ENCODE results near the gene SLC7A4.
"Not testable (repeated sequence)": the region's sequence is repeated elsewhere in the genome, so short reads cannot be mapped to it uniquely, and the experiment has no call there.

Gene SLC7A4

DNA sequence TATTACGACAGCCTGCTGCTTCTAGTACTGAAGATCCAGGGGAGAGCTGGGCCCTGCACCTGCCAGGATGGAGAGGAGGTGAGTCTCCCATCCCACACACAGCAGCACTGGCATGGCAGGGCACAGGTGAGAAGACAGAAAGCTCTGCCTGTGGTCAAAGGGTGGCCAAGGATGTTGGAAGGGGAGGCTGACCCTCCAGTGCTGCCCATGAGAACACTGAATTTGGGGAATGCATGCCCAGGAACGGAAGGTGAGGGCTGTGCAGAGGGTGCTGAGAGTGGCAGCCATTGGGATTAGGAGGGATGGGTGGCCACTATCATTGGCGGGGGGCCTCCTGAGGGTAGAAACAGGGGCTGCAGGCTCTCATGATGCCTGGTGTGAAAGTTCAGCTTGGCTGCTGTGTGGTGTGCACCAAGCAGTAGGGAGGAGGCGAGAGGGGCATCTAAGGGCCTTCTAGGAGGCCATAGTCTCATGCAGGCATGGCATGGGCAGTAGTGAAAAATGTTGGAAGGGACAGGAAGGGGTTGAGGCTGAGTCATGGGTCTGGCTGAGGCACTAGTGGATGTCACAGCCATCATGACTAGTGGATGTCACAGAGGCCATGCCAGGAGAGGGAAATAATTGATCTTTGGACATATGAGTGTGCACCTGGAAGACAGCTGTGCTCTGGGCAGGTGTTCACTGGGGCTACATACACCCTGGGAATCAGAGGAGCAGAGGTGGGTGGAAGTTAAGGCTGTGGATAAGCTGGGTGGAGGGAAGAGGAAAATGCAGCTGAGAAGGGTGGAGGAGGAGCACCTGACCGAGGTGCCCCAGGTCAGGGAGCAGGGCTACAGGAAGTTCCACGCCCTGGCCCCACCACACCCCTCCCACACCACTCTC is 10.9 kb upstream of the SLC7A4 start:
- DNase-seq = no peak

DNA sequence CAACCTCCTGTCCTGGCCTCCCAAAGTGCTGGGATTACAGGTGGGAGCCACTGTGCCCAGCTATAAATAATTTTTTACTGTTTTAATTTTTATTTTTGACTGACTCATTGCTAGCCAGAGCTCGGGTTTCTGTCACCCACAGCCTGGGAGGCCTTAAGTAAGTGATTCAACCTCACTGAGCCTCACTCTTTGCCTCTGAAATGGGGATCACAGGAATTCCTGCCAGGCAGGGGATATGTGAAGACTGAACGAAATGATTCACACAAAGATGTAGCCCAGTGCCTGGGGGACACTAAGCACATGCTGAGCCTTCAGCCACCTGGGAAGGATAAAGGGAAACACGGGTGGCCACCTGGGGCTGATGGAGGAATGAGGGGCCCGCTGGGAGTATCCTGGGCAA is 9.6 kb upstream of the SLC7A4 start:
- DNase-seq = no peak

DNA sequence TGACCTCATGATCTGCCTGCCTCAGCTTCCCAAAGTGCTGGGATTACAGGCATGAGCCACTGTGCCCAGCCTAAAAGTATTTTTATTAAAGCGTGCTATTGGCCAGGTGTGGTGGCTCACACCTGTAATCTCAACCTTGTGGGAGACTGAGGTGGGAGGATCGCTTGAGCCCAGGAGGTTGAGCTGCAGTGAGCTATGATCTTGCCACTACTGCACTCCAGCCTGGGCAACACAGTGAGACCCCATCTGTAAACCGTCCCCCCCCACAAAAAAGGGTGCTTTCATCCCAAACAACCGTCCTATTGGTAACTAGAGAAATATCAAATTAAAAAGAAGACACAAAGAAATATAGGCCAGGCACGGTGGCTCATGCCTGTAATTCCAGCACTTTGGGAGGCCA is 6.8 kb upstream of the SLC7A4 start:
- DNase-seq = not testable (repeated sequence)

GRCh38 chr22:21038405-21038804 is 6.0 kb upstream of the SLC7A4 start:
- no peak for DNase-seq

DNA sequence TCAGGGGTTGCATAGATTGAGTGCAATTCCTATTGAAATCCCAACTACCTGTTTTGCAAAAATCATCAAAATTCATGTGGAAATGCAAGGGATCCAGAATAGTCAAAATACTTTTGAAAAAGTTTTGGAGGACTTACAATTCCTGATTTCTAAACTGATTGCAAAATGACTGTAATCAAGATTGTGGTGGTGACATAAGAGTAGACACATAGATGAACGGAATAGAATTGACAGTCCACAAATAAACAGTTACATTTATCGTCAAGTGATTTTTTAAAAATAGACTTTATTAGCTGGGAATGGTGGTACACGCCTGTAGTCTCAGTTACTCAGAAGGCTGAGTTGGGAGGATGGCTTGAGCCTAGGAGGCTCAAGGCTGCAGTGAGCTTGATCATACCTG is 2.6 kb upstream of the SLC7A4 start:
- no peak for DNase-seq

DNA sequence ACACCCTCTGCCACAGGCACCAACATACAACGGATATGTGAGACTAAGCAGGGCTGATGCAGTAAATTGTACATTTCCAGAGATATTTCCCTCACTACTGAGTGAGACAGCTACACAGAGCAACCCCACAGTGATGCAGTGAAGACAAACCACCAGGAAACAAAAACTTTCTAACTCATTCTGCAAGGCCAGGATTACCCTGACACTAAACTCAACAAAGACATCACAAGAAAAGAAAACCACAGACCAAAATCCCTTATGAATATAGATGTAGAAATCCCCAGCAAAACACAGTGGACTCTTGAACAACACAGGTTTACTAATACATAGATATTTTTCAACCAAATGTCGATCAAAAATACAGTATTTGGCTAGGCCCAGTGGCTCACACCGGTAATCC is 1.5 kb upstream of the SLC7A4 start:
- no peak for DNase-seq

DNA sequence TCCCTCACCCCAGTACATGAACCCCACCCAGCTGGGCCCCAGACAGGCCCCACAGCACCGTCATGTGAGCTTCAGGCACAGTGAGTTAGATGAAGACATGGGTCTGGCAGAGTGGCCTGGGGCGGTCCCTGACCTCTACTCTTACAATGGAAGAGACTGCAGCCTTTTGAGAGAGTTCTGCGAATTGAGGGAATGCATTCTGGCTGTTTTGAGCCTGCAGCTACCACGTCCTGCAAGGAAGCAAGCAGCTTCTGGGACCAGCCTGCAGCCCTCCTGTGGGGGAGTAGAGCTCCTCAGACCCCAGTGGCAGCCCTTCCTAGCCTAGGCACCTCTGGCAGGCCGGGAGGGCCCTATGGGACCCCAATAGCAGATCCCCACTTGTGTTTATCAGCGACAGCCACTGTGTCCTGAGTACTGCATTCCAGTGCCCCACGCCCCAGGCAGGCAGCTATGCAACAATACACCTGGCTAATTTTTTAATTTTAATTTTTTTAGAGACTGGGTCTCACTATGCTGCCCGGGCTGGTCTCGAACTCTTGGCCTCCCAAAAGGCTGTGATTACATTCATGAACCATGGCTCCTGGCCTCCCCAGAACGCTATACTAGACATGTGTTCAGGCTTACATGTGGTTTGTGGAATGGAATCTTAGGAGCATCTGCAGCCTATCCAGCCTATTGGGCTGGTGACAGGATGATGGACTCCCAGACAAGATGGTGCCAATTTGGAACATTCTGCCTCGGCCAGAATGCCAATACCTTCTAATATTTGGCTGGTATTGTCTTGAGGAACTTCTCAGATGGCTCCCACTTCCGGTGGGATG is 717 bp upstream of the SLC7A4 start:
- DNase-seq = no peak

- DNase-seq = no peak
Observed at GRCh38 chr22:21031545-21032036, 770 bp downstream of the SLC7A4 start.

DNA sequence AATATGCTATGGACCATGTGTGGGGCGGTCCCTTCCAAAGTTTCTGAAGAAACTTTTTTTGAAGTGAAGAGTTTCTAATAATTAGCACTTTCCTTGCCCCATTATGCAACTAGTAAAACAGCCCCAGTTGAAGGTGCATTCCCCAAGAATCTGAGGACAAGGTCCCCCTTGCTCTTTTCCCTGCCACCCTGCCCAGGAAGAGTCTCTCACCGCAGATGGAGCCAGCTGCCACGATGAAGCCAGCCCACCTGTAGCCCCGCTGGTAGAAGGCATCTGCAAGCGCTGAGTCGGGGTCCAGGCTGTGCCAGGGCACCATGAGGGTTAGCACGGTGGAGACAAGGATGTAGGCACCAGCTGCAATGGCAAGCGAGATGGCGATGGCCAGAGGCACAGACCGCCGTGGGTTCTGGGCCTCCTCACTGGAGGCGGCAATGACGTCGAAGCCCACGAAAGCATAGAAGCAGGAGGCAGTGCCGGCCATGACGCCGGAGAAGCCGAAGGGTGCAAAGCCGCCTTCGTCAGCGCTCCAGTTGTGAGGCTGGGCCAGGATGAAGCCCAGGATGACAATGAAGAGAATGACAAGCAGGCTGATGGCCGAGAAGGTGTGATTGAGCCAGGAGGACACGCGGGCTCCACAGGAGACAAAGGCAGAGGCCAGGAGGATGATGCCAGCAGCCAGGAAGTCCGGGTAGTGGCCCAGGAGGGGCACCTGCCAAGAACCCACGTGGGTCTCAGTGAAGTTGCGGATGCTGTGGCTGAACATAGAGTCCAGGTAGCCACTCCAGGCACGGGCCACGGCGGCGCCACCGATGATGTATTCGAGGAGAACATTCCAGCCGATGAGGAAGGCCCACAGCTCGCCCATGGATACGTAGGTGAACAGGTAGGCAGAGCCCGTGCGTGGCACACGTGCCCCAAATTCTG is 1.5 kb downstream of the SLC7A4 start:
- DNase-seq = no peak

DNA sequence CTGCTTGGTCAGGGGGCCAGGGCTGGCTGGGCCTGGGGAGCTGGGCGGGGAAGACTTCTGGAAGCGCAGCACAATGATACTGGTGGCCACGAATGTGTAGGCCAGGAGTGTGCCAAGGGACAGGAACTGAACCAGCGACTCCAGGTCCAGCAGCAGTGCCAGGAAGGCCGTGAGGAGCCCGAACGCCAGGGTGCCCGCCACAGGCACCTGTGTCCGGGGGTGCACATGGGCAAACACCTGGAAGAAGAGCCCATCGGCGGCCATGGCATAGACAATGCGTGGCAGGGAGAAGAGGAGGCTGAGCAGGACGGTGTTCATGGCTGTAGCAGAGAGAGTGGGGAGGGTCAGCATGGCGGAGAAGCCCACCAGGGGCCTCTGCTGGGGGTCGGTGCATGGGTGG is 2.3 kb downstream of the SLC7A4 start:
- no peak for DNase-seq

- no peak for DNase-seq
Observed at GRCh38 chr22:21029486-21030025, 2.8 kb downstream of the SLC7A4 start.

- no peak for DNase-seq
Observed at GRCh38 chr22:21028277-21029251, 3.8 kb downstream of the SLC7A4 start.

- DNase-seq = no peak
Observed at GRCh38 chr22:21026783-21027692, 5.3 kb downstream of the SLC7A4 start.

- DNase-seq = no peak
Observed at GRCh38 chr22:21025763-21026755, 6.3 kb downstream of the SLC7A4 start.

- no peak for DNase-seq
Observed at GRCh38 chr22:21025266-21025665, 7.1 kb downstream of the SLC7A4 start.

DNA sequence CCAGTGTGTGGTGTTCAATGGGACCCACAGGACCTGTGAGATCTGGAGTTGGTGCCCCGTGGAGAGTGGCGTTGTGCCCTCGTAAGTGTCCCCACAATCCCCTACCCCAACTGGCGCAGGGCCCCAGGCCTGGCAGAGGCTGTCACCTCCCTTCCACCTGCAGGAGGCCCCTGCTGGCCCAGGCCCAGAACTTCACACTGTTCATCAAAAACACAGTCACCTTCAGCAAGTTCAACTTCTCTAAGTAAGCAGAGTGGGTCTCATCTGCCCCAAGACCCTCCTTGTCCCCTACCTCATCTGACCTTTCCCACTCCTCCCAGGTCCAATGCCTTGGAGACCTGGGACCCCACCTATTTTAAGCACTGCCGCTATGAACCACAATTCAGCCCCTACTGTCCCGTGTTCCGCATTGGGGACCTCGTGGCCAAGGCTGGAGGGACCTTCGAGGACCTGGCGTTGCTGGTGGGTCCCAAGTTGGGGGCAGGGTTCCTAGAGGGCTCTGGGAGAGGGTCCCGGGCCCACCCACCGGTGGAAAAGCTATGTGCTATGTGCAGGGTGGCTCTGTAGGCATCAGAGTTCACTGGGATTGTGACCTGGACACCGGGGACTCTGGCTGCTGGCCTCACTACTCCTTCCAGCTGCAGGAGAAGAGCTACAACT is 9.3 kb downstream of the SLC7A4 start:
- no peak for DNase-seq

DNA sequence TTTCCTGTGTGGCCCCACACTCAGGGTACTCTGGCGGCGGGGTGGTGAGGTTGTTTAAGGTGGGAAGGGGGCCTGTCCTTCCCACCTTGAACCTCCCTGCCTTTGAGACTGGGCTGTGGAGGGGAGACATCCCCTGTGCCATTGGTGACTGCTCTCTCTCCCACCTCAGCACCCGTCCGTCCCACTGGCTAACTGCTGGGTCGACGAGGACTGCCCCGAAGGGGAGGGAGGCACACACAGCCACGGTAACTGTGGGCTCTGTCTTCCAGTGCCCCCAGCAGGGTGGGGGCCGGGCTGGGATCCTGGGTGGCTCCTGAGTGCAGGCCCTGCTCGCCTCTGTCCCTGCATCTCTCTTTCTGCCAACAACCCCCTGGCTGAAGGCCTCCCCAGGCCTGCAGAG is 9.9 kb downstream of the SLC7A4 start:
- no peak for DNase-seq

GRCh38 chr22:21020802-21021429 is 11.4 kb downstream of the SLC7A4 start:
- no peak for DNase-seq

Data from NCI-H2081 treated with DMSO at 0.1 percent for 48 hours (cell line).